Activated T-helper 9 cell treated with anti-CD3 and anti-CD28 coated beads, Interleukin-2, amount 50 U/mL, for 16 hours (primary cell): ENCODE data around the gene CMSS1.
"Not testable (repeated sequence)": the region's sequence is repeated elsewhere in the genome, so short reads cannot be mapped to it uniquely, and the experiment has no call there.

Source experiments
- DNase-seq: peaks from one replicate; pipeline ENCODE4 v3.0.0-alpha.2; 2020; ENCODE audit warnings: low read depth

Gene CMSS1

DNA sequence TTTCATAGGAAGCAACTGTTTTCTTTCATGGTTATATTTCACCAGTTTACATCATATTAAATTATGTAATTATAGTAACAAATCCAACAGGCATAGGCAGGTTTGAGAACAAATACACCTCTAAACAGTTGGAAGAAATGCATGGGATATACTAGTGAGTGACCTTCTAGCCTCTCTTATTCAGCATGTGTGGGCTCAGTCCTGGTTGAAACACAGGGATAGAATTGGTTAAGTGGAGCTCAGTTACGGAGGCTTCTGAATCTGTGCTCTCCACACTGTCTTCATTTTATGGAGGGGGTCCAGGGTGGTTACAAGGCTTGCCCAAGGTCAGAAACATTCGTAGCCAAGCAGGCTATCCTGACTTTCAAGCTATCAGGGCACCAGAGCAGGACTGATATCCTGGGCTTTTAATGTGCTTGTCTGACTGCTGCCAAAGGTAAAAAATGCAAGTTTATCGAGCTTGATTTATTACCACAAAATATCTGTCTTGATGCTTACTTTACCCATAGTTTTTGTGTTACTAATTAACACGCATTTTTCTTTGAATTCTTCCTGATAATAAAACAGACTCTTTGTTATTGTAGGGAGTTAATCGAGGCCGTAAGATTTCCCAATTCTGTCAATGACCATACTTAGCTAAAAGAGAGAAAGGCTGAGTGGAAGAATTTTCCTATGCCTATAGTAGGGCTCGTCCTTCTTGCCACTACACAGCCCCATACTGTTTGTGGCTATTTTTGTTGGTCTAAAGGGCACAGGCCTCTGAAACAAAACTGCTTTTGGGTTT lies 207.1 kb downstream of the CMSS1 start:
- DNase-seq, result no peak

DNA sequence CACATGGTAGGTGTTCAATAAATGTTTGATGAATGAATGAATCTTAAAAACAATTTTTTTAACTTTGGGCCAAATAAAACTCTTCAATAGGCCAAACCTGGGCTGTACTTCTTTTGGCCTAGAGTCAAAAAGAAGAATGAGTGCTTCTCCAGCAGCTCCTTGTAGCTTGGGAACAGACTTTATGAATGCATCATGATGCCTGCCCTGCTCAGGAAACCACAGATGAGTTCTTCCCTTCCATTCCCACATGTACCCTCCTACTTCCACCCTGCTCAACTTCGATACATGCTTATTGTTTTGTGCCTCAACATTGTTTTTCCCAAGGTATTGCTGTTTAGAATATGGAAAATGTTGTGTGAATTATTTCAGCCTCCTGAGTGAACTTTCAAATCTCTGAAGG lies 209.7 kb downstream of the CMSS1 start:
- no peak for DNase-seq

DNA sequence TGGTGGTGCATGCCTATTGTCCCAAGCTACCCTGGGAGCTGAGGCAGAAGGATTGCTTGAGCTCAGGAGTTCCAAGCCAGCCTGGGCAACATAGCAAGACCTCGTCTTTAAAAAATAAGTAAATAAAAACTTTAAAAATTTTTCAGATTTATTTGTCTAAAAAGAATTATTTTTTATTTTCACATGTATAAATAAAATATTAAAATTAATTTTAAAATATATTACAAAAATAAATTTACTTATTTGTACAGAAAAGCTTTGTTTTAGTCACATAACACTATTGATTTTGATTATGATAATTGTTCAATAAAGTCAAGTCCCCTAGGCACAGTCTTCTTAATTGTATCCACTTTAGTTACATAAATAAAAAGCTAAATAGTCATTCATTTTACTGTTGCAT lies 211.4 kb downstream of the CMSS1 start:
- DNase-seq, result no peak

DNA sequence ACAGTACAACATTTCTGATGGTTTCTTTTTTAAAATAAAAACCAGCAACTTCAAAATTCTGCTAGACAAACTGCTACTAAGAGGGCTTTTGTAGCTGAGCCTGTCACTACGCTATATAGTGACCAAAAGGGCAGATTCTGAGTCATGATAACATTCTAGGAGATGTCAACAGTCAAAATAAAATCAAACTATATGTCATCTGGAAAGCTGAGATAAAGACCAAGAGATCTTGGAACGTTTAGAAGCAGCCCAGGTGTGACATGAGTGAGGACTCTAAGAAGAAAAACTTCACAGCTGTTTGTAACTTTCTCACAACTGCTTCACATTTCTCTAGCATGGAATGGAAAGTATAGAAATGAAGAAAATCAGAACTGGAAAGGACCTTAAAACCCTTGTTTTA lies 212.0 kb downstream of the CMSS1 start:
- DNase-seq, result no peak

DNA sequence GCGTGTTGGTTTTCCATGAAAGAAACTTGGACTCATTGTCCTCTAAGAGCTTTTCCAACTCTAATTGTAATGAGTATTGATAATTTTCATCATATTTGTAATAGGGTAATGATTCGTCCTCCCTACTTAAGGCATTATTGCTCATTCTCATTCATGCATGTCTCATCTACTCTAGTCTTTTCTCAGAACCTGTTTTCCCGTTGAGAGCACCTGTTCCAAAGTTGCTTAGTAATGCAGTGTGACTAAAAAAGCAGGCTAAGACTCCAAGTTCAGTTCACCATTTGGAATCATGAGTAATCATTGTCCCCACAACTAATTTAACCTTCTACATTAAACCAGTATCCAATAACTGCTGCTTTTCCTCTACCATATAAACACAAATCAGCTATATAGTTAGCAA lies 212.7 kb downstream of the CMSS1 start:
- DNase-seq, result no peak

DNA sequence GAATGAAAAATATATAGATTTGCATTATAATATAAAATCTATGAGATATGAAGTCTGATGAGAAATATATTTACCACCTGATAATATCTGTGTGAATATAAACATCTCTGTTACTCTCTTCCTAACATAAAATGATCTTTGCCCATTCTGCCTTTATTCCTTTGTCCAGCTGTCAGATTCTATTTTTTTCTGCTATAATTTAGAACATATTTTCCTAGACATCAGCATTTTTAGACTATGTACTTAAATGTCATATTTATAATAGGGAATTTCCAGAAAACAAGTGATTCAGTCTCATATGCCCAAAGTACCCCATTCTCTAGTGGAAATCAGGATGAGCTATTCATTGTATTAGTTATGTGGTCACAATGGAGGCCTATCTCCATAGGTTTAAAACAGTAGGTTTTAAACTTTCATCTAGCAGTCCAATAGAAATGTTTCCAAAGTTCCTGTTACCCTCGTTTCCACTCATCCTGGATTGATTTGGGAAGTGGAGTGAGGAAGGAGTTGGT lies 213.3 kb downstream of the CMSS1 start:
- no peak for DNase-seq

DNA sequence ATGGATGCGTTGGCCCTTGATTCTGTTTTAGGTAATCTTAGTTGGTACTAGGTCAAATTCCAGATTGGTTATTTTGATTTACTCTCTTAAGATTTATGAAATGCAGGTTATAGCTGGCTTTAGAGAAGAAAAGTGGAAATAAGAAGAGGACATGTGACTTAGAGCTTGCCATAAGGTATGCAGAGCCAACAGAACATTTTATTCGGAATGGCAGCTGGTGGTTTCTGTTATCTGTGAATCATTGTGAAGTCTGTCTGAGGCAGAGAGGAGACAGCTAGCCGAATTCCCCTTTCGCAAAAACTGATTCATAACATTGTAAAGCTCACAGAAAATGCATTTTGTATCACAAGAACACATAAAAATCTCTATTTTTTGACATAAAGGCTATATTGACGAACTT lies 214.6 kb downstream of the CMSS1 start:
- DNase-seq, result no peak

DNA sequence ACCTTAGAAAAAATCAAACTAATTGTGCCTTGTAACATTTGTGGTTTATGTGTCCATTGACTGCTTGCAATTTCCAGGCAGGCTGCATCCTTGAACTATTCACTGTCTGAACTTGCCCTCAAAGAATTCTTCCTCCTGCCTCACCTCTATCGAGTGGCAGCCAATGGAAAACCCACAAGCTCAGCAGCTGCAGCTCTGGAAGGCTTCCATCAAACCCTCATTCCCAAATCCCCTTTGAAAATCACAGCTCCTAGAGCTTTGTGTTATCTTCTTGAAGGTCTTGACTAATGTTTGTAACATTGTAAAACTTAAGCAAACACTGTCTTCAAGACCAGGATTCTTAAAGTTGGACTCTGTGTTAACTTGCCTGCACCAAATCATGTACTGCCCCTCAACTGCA lies 215.5 kb downstream of the CMSS1 start:
- DNase-seq, result no peak

DNA sequence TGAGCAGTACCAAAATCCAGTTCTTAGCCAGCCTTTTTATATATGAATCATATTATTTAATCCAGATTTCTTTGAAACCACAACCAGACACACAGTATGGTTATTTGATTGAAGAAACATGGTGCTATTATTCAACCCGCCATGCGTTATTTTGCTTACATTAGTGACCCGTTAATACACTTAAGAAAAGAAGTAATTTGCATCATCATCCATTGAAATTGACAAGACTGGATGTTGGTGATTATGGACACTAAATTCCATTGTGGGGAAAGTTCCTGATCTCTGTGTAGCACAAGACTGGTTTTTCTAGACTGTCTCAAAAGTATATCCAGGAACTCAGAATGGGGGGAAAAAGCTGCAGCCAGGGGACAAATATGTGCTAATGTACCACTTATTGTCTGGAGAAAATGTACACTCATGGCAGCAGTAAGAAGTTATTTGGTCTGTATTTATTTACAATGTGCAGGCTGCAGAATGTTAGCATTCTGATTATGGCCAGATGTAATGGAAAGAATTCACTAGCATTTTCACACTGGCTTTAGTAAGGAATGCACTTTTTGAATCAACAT lies 216.3 kb downstream of the CMSS1 start:
- no peak for DNase-seq

DNA sequence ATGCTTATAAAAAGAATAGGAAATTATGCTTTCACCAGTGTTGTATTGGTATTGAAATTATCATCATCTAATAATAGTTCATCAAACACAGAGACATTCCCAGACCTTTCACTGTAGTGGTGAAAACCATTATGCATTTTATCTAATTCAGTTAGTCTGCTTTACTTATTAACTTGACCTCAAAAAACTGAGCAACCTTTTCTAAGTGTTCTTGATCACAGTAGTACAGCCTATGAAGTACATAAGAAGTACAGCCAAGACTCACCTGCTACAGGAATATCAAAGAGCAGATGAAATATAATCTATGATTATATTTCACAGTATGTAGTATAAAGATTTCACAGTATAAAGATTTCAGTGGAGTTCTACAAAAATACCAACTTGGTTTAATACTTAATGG lies 221.4 kb downstream of the CMSS1 start:
- DNase-seq, result no peak

DNA sequence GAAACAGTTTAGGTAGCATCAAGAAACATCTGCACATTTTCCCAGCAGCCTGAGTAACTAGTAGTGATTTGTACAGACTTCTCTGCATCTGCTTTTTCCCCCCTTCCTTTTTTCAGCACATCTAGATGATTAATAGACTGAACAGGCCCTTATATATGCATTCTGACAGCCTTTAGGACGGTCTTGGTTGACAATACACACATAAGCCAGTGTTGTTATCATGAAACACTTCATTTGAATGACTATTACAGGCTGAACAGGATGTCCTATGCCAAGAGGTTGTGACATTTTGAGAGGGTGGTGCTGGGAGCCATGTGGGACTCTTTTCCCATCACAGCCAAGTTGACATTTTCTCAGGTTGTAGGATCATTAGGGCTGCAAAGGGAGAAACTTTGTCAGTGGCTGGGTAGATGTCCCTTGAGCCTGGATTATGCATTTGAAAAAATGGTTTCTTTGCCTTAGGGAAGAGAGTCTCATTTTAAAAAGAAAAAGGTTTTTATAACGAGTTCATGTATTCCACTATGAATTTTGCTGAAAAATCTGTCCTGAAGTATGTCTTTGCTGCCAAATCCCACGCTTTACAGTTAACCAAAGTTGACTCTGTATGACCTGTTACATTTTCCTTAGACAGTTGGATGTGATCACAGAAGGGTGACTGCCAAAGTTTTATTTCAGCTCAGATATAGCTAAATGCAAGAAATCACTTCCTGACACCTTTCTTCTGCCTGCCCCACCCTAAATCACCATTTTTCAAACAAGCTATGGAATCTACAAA lies 223.0 kb downstream of the CMSS1 start:
- DNase-seq, result no peak

DNA sequence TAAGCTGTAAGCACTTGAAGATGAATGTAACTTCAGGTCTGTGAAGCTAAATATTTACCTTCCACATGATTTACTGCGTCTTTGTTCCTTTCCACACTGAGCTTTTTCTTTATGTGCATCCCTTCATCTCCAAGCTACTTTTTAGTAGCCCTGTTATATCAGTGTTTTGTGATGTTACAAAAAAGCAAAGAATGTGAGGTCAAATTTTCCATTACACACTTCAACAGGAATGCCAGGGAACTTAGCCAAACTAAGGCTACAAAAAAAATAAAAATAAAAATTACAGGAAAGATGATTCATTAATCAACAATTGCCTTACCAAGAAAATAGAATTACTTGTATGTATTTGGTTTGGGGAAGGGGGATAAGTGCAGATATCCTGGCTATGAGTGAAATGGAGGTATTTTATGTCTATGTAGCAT lies 223.7 kb downstream of the CMSS1 start:
- DNase-seq, result no peak

DNA sequence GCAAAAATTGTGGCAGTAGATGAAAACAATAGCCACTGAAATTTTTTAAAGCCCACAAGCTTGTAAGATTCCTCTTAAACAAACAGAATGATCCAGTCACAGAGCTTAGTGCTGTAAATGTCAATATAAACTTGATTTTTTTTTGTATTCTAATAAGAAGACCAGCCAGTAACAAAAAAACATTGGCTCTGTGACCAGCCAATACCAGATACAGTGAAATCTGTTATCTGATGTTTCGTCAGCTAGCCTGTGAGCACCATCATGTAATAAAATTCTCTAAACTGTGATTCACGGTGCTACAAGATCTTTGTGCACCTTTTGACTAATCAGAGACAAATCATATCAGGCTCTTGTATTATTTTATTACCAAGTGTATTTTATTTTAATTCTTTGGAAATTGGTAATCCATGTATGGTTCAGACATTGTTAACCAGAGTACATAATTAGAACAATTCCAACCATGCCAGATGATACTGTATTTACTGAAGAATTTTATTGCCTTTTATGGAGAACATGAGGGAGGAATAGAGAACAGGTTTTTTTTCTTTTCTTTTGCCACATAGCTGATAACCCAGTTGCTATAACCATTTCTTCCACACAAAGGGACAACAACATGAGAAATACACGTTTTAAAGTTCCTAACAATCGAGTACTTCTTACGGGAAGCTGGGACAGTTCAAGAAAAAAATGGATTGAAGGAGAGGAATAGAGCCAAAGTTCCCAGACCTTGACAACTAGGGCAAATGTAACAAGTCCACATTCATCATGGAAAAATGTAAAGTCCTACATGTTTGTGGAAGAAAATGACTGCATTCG lies 224.7 kb downstream of the CMSS1 start:
- DNase-seq, result no peak

DNA sequence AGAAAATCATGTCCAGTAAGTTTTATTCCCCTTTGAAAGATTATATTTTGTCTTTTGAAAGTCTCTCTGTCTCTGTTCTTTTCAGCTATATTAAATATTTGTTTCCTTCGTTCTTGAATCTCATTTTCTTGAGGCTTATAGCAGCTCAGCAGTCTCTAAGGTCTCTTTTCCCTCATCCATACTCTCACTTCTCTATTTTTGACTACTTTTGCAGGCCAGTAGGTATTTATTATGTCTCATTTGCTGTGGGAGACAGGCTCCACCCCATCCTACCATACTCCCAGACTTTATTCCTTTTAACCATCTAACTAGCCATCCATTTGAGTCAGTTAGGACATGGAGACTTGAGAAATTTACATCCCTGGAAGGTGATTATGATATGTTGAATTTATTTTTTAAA lies 225.6 kb downstream of the CMSS1 start:
- no peak for DNase-seq

DNA sequence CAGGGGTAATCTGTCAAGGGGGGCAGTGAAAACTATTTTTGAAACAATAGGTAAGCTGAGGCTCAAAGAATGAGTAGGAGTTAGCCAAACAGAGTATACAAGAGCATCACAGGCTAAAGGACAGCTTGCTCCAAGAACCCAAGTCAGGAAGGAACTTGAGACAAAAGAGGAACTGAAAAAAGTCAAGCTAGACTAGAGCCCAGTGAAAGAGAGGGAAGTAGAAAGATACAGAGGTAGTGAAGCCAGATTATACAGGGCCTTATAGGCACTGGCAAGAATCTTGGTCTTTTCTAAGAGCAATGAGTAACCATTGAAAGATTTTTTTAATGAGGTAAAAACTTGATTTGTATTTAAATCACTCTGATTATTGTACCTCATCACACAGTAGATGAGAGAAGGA lies 226.7 kb downstream of the CMSS1 start:
- DNase-seq, result no peak

DNA sequence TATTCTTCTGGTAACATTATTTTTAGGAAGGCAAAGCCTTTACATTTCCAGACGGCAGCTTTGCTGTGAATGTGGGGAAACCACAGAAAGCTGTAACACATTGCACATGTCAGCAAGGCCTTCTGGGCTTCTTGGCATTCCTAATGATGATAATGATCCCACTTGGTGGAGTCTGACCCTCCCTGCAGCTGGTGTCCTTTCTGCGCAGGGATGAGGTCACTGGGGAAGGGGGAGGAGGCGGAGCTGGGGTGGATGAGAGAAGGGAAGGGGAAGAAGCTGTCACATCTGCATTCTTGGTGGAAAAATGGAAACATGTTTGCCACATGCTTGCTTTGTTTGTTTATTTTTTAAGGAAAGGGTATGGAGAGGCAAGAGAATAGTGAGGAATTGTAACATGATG lies 228.0 kb downstream of the CMSS1 start:
- no peak for DNase-seq

DNA sequence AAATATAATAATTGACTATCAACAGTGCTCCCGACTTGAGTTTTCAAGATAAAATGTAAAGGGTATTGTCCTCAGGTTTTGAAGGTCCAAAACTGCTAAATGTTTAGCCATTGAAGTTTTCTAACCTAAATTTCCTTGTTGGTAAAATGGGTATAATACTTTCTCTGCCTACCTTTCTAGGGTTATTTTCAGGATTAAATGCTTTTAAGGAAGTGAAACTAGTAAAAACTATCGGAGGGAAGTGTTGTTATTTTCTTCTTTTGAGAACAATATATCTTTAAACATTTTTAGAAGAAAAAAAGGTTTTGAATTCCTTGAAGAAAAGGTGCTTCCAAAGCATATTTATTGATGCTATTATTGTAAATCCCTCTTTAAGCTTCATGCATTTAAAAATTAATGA lies 229.3 kb downstream of the CMSS1 start:
- DNase-seq, result no peak

DNA sequence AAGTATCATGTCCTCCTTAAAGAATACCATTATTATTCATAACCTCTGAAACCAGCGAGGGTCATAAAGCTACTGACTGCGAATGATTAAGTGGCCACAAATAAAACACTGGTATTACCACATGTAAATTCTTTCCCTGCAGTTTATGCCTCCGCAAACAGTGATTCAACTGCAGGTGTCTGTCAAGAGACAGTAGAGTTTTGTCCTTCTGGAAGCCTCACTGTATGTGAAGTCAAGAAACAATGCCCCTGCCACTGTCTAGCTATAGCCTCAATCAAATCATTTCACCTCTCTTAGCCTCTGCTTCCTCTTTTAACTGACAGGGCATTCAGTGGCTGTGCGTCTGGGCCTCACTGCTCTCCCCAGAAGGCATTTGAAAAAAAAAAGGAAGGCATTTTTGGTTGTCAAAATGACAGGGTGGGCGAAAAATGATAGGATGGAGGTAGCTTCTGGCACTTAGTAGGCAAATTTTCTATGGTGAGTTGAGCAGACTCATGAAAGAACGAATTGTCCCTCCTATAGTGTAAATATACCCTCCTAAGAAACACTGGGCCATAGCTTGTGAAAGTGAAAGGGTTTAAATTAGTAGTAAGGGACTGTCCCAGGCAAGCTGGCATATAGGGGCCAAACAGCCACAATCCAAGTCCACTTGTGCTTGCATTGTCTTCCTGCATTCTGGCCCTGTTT lies 229.9 kb downstream of the CMSS1 start:
- no peak for DNase-seq

DNA sequence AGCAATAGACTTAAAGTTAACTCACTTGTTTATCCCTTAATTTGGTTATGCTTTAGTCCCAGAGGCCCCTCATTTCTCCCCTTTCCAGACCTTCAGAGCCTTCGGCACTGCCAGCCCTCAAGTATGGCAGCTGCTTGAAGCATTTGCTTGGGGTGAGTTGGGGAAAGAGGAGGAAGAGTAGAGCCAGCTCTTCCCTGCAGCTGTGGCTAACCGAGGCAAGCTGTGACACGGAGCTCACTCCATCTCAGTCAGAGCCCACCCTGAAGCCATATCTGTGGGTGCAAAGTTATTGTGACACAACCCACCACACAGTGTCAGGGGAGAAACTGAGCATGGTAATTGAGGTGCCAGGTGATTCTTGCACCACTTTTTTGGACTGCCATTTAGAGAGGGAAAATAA lies 230.6 kb downstream of the CMSS1 start:
- no peak for DNase-seq

DNA sequence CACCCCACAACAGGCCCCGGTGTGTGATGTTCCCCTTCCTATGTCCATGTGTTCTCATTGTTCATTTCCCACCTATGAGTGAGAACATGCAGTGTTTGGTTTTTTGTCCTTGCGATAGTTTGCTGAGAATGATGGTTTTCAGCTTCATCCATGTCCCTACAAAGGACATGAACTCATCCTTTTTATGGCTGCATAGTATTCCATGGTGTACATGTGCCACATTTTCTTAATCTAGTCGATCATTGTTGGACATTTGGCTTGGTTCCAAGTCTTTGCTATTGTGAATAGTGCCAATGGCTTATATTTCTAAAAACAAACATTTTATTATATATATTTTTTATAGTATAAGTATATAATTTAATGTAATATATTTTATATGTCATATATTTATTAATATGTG lies 233.9 kb downstream of the CMSS1 start:
- DNase-seq, result not testable (repeated sequence)

DNA sequence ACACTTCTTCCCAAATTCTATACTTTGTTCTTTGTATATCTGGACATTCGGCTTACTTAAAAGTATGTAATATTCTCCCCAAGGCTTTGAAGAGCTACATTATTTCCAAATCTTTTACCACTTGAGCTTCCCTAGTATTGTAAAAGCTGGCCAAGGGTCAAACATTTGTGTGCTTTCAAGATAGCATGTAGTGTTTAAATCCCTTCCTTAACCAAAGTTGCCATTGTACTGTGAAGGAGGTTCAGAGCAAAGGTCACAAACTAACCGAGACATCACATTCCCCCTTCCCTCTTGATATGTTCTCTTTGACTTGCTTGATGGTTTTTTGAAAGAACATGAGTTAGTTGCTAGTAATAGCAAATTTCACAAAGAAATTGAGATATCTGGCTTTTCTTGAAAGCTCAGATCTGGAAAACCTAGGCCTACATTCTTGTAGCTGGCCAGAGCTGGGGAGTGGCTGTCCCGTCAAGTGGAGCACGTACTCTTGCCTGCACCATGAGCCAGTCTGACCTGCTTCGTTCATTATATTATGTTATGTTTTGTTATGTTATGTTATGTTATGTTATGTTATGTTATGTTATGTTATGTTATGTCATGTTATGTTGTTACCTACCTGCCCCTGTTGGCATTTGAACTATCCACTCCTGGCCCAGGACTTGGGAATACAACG lies 236.4 kb downstream of the CMSS1 start:
- DNase-seq, result no peak
